Liver (tissue), 9 donors: Measurements from ENCODE around the gene TPPP3. TPM values are rescaled to one million over a fixed set of nuclear protein-coding genes. Genes with fewer than 3 reads are reported as not detected.

ENCODE experiments used
- DNase-seq: peaks from one replicate; pipeline ENCODE4 v3.0.0-alpha.2; 2017; ENCODE audit warnings: low spot score
- H3K27ac ChIP-seq, 2 donors: one replicate each; pipeline ENCODE4 v1.7.0; 2013; ENCODE audit warnings: inconsistent platforms in 2 of 2, low read length in 2 of 2, control low read depth in 1 of 2, low read depth in 1 of 2, mild to moderate bottlenecking in 1 of 2
- H3K27me3 ChIP-seq, 4 donors: one replicate each; pipeline versions ENCODE4 v1.6.1 to v1.7.0; 2013; ENCODE audit warnings: low read length in 3 of 4, inconsistent platforms in 1 of 4, mild to moderate bottlenecking in 1 of 4, moderate library complexity in 1 of 4; ENCODE audit not compliant: control insufficient read depth in 4 of 4, insufficient read depth in 4 of 4
- H3K36me3 ChIP-seq, 4 donors: one replicate each; pipeline versions ENCODE4 v1.6.1 to v1.7.0; 2013; ENCODE audit warnings: low read length in 3 of 4, mild to moderate bottlenecking in 3 of 4, low read depth in 1 of 4, moderate library complexity in 1 of 4; ENCODE audit not compliant: control insufficient read depth in 4 of 4, insufficient read depth in 3 of 4
- H3K4me1 ChIP-seq, 4 donors: one replicate each; pipeline versions ENCODE4 v1.6.1 to v1.7.0; 2013; ENCODE audit warnings: low read length in 3 of 4, mild to moderate bottlenecking in 3 of 4, moderate library complexity in 1 of 4; ENCODE audit not compliant: control insufficient read depth in 4 of 4, insufficient read depth in 4 of 4
- H3K4me3 ChIP-seq, 3 donors: one replicate each; pipeline versions ENCODE4 v1.6.1 to v1.7.0; 2013; ENCODE audit warnings: low read length in 3 of 3, control low read depth in 1 of 3, low read depth in 1 of 3, mild to moderate bottlenecking in 1 of 3
- H3K9ac ChIP-seq, 2 donors: one replicate each; pipeline ENCODE4 v1.7.0; 2013; ENCODE audit warnings: low read length in 2 of 2, mild to moderate bottlenecking in 2 of 2, moderate library complexity in 2 of 2, control low read depth in 1 of 2, low read depth in 1 of 2
- H3K9me3 ChIP-seq, 4 donors: one replicate each; pipeline versions ENCODE4 v1.6.1 to v1.7.0; 2013; ENCODE audit warnings: low read length in 3 of 4; ENCODE audit not compliant: control insufficient read depth in 4 of 4
- ATF3 ChIP-seq: IDR thresholded peaks from 2 replicates; pipeline ENCODE4 v1.6.1; 2016; ENCODE audit warnings: antibody characterized with exemption
- CTCF ChIP-seq: fragments of 150-350 bp; IDR thresholded peaks from 2 replicates; pipeline ENCODE4 v1.5.1; 2017; ENCODE audit warnings: improper control_type of control experiment, low read depth, low read length; ENCODE audit not compliant: missing input control
- EGR1 ChIP-seq, 2 donors: IDR thresholded peaks; 2 replicates each; pipeline ENCODE4 v1.6.1; 2016 to 2018; ENCODE audit warnings: antibody characterized with exemption in 2 of 2, low read depth in 2 of 2
- FOXA1 ChIP-seq: IDR thresholded peaks from 2 replicates; pipeline ENCODE4 v1.6.1; 2016; ENCODE audit warnings: antibody characterized with exemption
- FOXA2 ChIP-seq: IDR thresholded peaks from 2 replicates; pipeline ENCODE4 v1.6.1; 2016; ENCODE audit warnings: antibody characterized with exemption
- GABPA ChIP-seq, 2 donors: IDR thresholded peaks in 1 of 2; conservative IDR thresholded peaks in 1 of 2; 2 replicates each; pipeline ENCODE4 v1.6.1; 2016; ENCODE audit warnings: antibody characterized with exemption in 2 of 2, mild to moderate bottlenecking in 1 of 2, moderate library complexity in 1 of 2
- HNF4A ChIP-seq, 2 donors: conservative IDR thresholded peaks; 2 replicates each; pipeline ENCODE4 v1.6.1; 2016; ENCODE audit warnings: antibody characterized with exemption in 2 of 2, mild to moderate bottlenecking in 2 of 2
- HNF4G ChIP-seq: IDR thresholded peaks from 2 replicates; pipeline ENCODE4 v1.6.1; 2016; ENCODE audit warnings: antibody characterized with exemption
- JUND ChIP-seq, 2 donors: IDR thresholded peaks; 2 replicates each; pipeline ENCODE4 v1.6.1; 2016; ENCODE audit warnings: antibody characterized with exemption in 2 of 2
- MAX ChIP-seq: IDR thresholded peaks from 2 replicates; pipeline ENCODE4 v1.6.1; 2016; ENCODE audit warnings: antibody characterized with exemption
- NR2F2 ChIP-seq: IDR thresholded peaks from 2 replicates; pipeline ENCODE4 v1.6.1; 2016; ENCODE audit warnings: antibody characterized with exemption
- RAD21 ChIP-seq, 2 donors: IDR thresholded peaks; 2 replicates each; pipeline ENCODE4 v1.6.1; 2016; ENCODE audit warnings: antibody characterized with exemption in 2 of 2, mild to moderate bottlenecking in 2 of 2
- RXRA ChIP-seq, 2 donors: IDR thresholded peaks; 2 replicates each; pipeline ENCODE4 v1.6.1; 2017 to 2018; ENCODE audit warnings: antibody characterized with exemption in 2 of 2, mild to moderate bottlenecking in 1 of 2
- SP1 ChIP-seq: IDR thresholded peaks from 2 replicates; pipeline ENCODE4 v1.6.1; 2018; ENCODE audit warnings: antibody characterized with exemption, mild to moderate bottlenecking
- TAF1 ChIP-seq: conservative IDR thresholded peaks from 2 replicates; pipeline ENCODE4 v1.6.1; 2016; ENCODE audit warnings: antibody characterized with exemption, mild to moderate bottlenecking
- YY1 ChIP-seq: IDR thresholded peaks from 2 replicates; pipeline ENCODE4 v1.6.1; 2016; ENCODE audit warnings: antibody characterized with exemption, mild to moderate bottlenecking
- ZBTB33 ChIP-seq: IDR thresholded peaks from 2 replicates; pipeline ENCODE4 v1.6.1; 2016; ENCODE audit warnings: antibody characterized with exemption
- WGBS: extraction: QIAGEN DNeasy Blood & Tissue Kit; methylation state at CpG from one replicate; pipeline ENCODE4 v1.1.7; 2013; 5-methylcytosine and 5-hydroxymethylcytosine counted together
- polyA plus RNA-seq, 2 donors: library from polyadenylated mRNA; stranded (reverse) in 1 of 2; unstranded in 1 of 2; fragments of 200-250 nt in 1 of 2; fragments of >200 nt in 1 of 2; fragmentation: Nextera tagmentation in 1 of 2; extraction: Ambion mirVana in 1 of 2; gene quantifications; one replicate each; pipeline versions ENCODE4 v1.2.1 to v1.2.3, GENCODE V29; 2013 to 2015
- total RNA-seq, 2 donors: library from RNA; depleted of rRNA; stranded (reverse); fragments of >200 nt; gene quantifications; one replicate each; pipeline ENCODE4 v1.2.3, GENCODE V29; 2014
- donor health status: healthy.
- donor health status: healthy.
- donor health status: healthy.
- donor health status: healthy.
- donor health status: healthy.

Gene TPPP3
- total and polyA plus RNA-seq, 4 donors = 0.28 to 0.84 (median 0.55) TPM

GRCh38 chr16:67436640-67437193, 43.4 kb upstream of the TPPP3 start:
- TF ChIP-seq HNF4A (conservative IDR thresholded peaks at IDR 0.05) = no peak
- no peak for TF ChIP-seq YY1
- no peak for TF ChIP-seq ATF3
- no peak for TF ChIP-seq SP1
- no peak for TF ChIP-seq EGR1 (IDR thresholded peaks at IDR 0.05; ENCODE audit: low read depth in 2 of 2)
- no peak for TF ChIP-seq FOXA1
- TF ChIP-seq TAF1 = no peak
- TF ChIP-seq HNF4G = no peak
- TF ChIP-seq RXRA (IDR thresholded peaks at IDR 0.05) = no peak
- TF ChIP-seq MAX = no peak
- TF ChIP-seq CTCF = no peak
- no peak for TF ChIP-seq JUND (IDR thresholded peaks at IDR 0.05)
- no peak for TF ChIP-seq ZBTB33
- no peak for TF ChIP-seq FOXA2
- TF ChIP-seq NR2F2 = no peak
- TF ChIP-seq RAD21 (IDR thresholded peaks at IDR 0.05) = no peak
- 96% methylated on average over 23 of the region's 23 CpGs for WGBS
- no peaks in the 10 kb centered on the region for H3K27me3 ChIP-seq
- H3K9ac ChIP-seq = no peak overlapping the region
- H3K4me3 ChIP-seq = no peak overlapping the region
- peaks cover 7 to 21% (median 16%) of the 10 kb centered on the region in 4 donors for H3K4me1 ChIP-seq
- no peak for DNase-seq
- no peaks in the 10 kb centered on the region for H3K9me3 ChIP-seq
- no peak overlapping the region for H3K27ac ChIP-seq
- peaks cover 0 to 21% (median 10%) of the 10 kb centered on the region in 4 donors for H3K36me3 ChIP-seq

- H3K36me3 ChIP-seq = peaks cover 0 to 21% (median 10%) of the 10 kb centered on the region in 4 donors
- no peaks in the 10 kb centered on the region for H3K27me3 ChIP-seq
- peak overlapping the region in 1 of 2 donors; percentile 28 for H3K27ac ChIP-seq
- DNase-seq = no peak
- 97% methylated on average over 16 of the region's 16 CpGs for WGBS
- peaks cover 9 to 17% (median 15%) of the 10 kb centered on the region in 4 donors for H3K4me1 ChIP-seq
- no peak overlapping the region for H3K4me3 ChIP-seq
- TF ChIP-seq ZBTB33 (no peak), ATF3 (no peak), RAD21 (IDR thresholded peaks at IDR 0.05) (no peak), CTCF (no peak), RXRA (IDR thresholded peaks at IDR 0.05) (no peak), TAF1 (no peak), NR2F2 (no peak), YY1 (no peak), GABPA (IDR thresholded peaks at IDR 0.05 in 1 of 2, conservative IDR thresholded peaks at IDR 0.05 in 1 of 2) (no peak)
- no peaks in the 10 kb centered on the region for H3K9me3 ChIP-seq
- no peak overlapping the region for H3K9ac ChIP-seq
These were observed 42.5 kb upstream of the TPPP3 start for GRCh38 chr16:67435758-67436164.
